Gastrocnemius medialis (tissue), 4 donors: ENCODE data around the gene VHLL.

ENCODE experiments used
- POLR2A ChIP-seq, 2 donors: fragments of 450-650 bp; IDR thresholded peaks; one replicate each; pipeline ENCODE4 v1.6.1; 2017; ENCODE audit warnings: antibody characterized with exemption in 2 of 2, mild to moderate bottlenecking in 2 of 2, moderate library complexity in 2 of 2
- TF ChIP-seq, protein P1 (sequence below), 5 experiments: fragments of 450-650 bp in 3 of 5; fragments of 200-600 bp in 2 of 5; sonication (generic) in 2 of 5; IDR thresholded peaks in 4 of 5; conservative IDR thresholded peaks in 1 of 5; 1 replicate in 4 of 5; 2 replicates in 1 of 5; pipeline ENCODE4 v1.5.1; 2016 to 2019; ENCODE audit warnings: antibody characterized with exemption in 5 of 5, mild to moderate bottlenecking in 3 of 5, moderate library complexity in 3 of 5

- TF ChIP-seq, protein P1, sequence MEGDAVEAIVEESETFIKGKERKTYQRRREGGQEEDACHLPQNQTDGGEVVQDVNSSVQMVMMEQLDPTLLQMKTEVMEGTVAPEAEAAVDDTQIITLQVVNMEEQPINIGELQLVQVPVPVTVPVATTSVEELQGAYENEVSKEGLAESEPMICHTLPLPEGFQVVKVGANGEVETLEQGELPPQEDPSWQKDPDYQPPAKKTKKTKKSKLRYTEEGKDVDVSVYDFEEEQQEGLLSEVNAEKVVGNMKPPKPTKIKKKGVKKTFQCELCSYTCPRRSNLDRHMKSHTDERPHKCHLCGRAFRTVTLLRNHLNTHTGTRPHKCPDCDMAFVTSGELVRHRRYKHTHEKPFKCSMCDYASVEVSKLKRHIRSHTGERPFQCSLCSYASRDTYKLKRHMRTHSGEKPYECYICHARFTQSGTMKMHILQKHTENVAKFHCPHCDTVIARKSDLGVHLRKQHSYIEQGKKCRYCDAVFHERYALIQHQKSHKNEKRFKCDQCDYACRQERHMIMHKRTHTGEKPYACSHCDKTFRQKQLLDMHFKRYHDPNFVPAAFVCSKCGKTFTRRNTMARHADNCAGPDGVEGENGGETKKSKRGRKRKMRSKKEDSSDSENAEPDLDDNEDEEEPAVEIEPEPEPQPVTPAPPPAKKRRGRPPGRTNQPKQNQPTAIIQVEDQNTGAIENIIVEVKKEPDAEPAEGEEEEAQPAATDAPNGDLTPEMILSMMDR (IDR thresholded peaks at IDR 0.05 in 4 of 5, conservative IDR thresholded peaks at IDR 0.05 in 1 of 5) = no peak
- no peak for TF ChIP-seq POLR2A (IDR thresholded peaks at IDR 0.05)
These were observed 35.8 kb downstream of the VHLL start for GRCh38 chr1:156263288-156263655.
